Loucy (cell line): Measurements from ENCODE around the gene TRAPPC2L.

Source experiments
- H2AFZ ChIP-seq: fragments of 200-600 bp; sonication (generic); 2 replicates; pipeline ENCODE4 v1.6.0; 2016; ENCODE audit warnings: antibody characterized with exemption, mild to moderate bottlenecking, low read length, moderate library complexity
- H3F3A ChIP-seq: fragments of 200-600 bp; 2 replicates; pipeline ENCODE4 v1.6.0; 2016; ENCODE audit warnings: antibody characterized with exemption, low read depth, mild to moderate bottlenecking
- H3K27me3 ChIP-seq: fragments of 200-600 bp; sonication (generic); 2 replicates; pipeline ENCODE4 v1.6.1; 2014; ENCODE audit warnings: low read length, mild to moderate bottlenecking; ENCODE audit not compliant: insufficient read depth, poor library complexity, severe bottlenecking
- H3K36me3 ChIP-seq: fragments of 200-600 bp; sonication (generic); 2 replicates; pipeline ENCODE4 v1.6.1; 2016; ENCODE audit warnings: low read length; ENCODE audit not compliant: insufficient read depth
- H3K4me1 ChIP-seq: fragments of 200-600 bp; sonication (generic); 2 replicates; pipeline ENCODE4 v1.5.1; 2014; ENCODE audit warnings: low read length, mild to moderate bottlenecking; ENCODE audit not compliant: insufficient read depth, poor library complexity, severe bottlenecking
- H3K4me2 ChIP-seq: fragments of 200-600 bp; sonication (generic); 2 replicates; pipeline ENCODE4 v1.6.0; 2014; ENCODE audit warnings: antibody characterized with exemption, low read length, low read depth, mild to moderate bottlenecking; ENCODE audit not compliant: poor library complexity, severe bottlenecking
- H3K4me3 ChIP-seq: fragments of 200-600 bp; sonication (generic); 2 replicates; pipeline ENCODE4 v1.5.1; 2014; ENCODE audit warnings: low read length, mild to moderate bottlenecking, mixed read lengths; ENCODE audit not compliant: poor library complexity, severe bottlenecking
- H3K79me2 ChIP-seq: fragments of 200-600 bp; sonication (generic); 2 replicates; pipeline ENCODE4 v1.6.1; 2014; ENCODE audit warnings: low read length; ENCODE audit not compliant: insufficient read depth
- H3K9ac ChIP-seq: fragments of 200-600 bp; sonication (generic); 2 replicates; pipeline ENCODE4 v1.6.0; 2014; ENCODE audit warnings: mild to moderate bottlenecking, low read depth, low read length, moderate library complexity; ENCODE audit not compliant: poor library complexity, severe bottlenecking
- H3K9me2 ChIP-seq: fragments of 200-600 bp; sonication (generic); replicated peaks from 2 replicates; pipeline ENCODE4 v1.6.1; 2016; ENCODE audit warnings: low read depth, low read length, mixed read lengths
- H3K9me3 ChIP-seq: fragments of 200-600 bp; sonication (generic); 2 replicates; pipeline ENCODE4 v1.6.1; 2014; ENCODE audit warnings: mild to moderate bottlenecking, antibody characterized with exemption, low read length, low read depth; ENCODE audit not compliant: insufficient read depth
- H4K20me1 ChIP-seq: fragments of 200-600 bp; sonication (generic); 2 replicates; pipeline ENCODE4 v1.6.0; 2014; ENCODE audit warnings: antibody characterized with exemption, low read length, mild to moderate bottlenecking; ENCODE audit not compliant: insufficient read depth, poor library complexity, severe bottlenecking
- EZH2phosphoT487 ChIP-seq: fragments of 200-600 bp; IDR thresholded peaks from 2 replicates; pipeline ENCODE4 v1.6.1; 2018; ENCODE audit warnings: antibody characterized with exemption, mild to moderate bottlenecking, moderate library complexity, borderline replicate concordance
- TF ChIP-seq, protein P1 (sequence below): fragments of 200-600 bp; sonication (generic); conservative IDR thresholded peaks from 2 replicates; pipeline ENCODE4 v1.5.1; 2014; ENCODE audit warnings: mild to moderate bottlenecking, antibody characterized with exemption, low read length

TRAPPC2L gene

DNA sequence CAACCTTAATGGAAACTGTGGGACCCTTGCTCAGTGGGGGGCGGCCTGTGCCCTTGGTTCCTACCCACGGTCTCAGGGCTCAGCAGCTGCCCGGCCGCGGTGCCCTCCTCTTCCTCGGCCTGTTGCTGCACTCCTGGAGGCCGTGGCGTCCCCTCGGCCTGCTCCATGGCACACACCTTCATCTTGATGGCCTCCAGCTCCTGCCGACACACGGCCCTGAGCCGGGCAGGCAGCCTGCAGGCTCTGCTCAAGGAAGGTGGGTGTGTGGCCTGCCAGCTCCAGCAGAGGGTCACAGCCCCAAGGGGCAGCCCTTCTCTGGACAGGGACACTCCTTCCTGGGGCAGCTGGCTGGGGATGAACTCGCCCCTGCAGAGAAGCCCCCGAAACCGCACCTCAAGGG is 8.8 kb downstream of the TRAPPC2L start:
- H3K9me2 ChIP-seq = no peaks in the 10 kb centered on the region
- H3K36me3 ChIP-seq = no peaks in the 10 kb centered on the region
- H2AFZ ChIP-seq = no peak overlapping the region
- H3F3A ChIP-seq = no peaks in the 10 kb centered on the region
- TF ChIP-seq, protein P1, sequence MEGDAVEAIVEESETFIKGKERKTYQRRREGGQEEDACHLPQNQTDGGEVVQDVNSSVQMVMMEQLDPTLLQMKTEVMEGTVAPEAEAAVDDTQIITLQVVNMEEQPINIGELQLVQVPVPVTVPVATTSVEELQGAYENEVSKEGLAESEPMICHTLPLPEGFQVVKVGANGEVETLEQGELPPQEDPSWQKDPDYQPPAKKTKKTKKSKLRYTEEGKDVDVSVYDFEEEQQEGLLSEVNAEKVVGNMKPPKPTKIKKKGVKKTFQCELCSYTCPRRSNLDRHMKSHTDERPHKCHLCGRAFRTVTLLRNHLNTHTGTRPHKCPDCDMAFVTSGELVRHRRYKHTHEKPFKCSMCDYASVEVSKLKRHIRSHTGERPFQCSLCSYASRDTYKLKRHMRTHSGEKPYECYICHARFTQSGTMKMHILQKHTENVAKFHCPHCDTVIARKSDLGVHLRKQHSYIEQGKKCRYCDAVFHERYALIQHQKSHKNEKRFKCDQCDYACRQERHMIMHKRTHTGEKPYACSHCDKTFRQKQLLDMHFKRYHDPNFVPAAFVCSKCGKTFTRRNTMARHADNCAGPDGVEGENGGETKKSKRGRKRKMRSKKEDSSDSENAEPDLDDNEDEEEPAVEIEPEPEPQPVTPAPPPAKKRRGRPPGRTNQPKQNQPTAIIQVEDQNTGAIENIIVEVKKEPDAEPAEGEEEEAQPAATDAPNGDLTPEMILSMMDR = no peak
- no peak for TF ChIP-seq EZH2phosphoT487
- H3K79me2 ChIP-seq = no peaks in the 10 kb centered on the region
- H3K4me3 ChIP-seq = no peak overlapping the region
- H3K9ac ChIP-seq = no peak overlapping the region
- no peaks in the 10 kb centered on the region for H4K20me1 ChIP-seq
- no peaks in the 10 kb centered on the region for H3K4me1 ChIP-seq
- H3K4me2 ChIP-seq = no peak overlapping the region
- no peaks in the 10 kb centered on the region for H3K9me3 ChIP-seq
- H3K27me3 ChIP-seq = no peaks in the 10 kb centered on the region

DNA sequence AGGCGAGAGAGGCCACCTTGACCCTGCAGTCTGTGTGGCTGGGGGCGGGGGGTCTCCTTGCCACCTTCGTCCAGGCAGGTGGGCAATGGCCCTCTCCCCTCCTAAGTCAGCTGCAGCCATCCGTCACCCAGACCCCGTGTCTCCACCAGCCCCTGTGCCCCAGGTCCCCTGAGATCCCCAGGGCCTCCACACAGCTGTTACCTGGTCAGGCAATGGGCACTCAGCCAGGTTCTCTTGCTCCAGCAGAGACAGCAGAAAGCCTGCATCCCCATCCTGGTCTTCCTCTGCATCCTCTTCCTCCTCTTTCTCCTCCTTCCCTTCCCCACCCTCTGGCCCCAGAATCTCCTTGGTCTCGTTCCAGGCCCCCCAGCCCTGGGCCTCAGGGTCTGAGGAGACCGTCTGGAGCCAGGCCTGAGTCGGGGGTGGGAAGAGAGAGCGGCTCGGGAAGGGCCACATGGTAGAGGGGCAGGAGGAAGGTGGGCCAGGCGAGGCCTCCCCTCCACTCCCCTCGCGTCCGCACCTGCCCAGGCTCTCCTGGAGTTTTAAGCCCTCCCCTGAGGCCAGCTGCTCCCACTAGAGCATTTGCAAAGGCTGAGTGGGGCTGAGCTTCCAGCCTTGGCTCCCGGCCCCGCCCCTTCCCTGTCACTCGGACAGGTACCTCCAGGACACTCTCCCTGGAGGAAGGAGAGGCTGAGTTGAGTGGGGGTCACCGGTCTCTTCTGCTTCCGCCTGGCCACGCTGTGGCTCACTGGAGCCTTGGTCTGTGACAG is 9.4 kb downstream of the TRAPPC2L start, which contains the start of gene PABPN1L:
PABPN1L (minus strand) TSS at position 510 of the 770 bp plus-strand sequence; CDS start at position 456, 54 bp downstream.
- no peaks in the 10 kb centered on the region for H3K79me2 ChIP-seq
- no peak within 1 kb of the TSS for H3K9ac ChIP-seq
- no peaks in the 10 kb centered on the region for H4K20me1 ChIP-seq
- TF ChIP-seq, protein P1 = no peak
- no peak for TF ChIP-seq EZH2phosphoT487
- no peaks in the 10 kb centered on the region for H3K9me3 ChIP-seq
- no peaks in the 10 kb centered on the region for H3K36me3 ChIP-seq
- no peak within 1 kb of the TSS for H3K4me2 ChIP-seq
- H3K27me3 ChIP-seq = no peaks in the 10 kb centered on the region
- no peak within 1 kb of the TSS for H2AFZ ChIP-seq
- H3K9me2 ChIP-seq = no peaks in the 10 kb centered on the region
- H3K4me1 ChIP-seq = no peaks in the 10 kb centered on the region
- no peak within 1 kb of the TSS for H3K4me3 ChIP-seq
- H3F3A ChIP-seq = no peaks in the 10 kb centered on the region

DNA sequence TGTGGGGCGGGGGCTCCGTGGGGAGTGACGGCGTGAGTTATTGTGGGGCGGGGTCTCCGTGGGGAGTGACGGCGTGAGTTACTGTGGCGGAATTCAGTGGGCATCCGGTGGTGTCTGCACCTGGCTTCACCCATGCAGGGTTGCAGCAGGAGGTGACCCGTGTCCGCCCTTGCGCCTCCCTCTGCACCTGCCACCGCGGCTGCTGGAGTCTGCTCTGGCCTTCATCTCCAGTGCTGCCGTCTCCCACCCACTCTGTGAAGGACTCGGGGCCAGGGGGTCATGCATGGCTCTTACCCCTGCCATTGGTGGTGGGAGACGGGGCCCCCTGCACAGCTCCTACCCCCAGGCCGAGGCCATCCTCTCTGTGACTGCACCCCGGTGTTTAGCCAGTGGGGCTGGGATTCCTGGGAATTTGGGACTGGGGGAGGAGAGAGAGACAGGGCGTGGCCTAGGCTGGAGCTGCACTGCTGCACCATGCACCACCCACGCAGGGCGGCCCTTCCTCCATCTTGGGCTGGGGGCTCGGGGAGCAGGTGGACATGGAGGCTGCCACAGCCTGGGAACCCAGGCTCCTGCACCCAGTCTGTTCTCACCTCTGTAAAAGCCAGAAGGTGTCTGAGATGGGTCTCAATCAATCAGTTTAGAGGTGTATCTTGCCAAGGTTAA is 10.8 kb downstream of the TRAPPC2L start:
- H3K9me2 ChIP-seq = no peaks in the 10 kb centered on the region
- H3K4me2 ChIP-seq = no peak overlapping the region
- no peaks in the 10 kb centered on the region for H3K4me1 ChIP-seq
- no peaks in the 10 kb centered on the region for H3K27me3 ChIP-seq
- H3K4me3 ChIP-seq = no peak overlapping the region
- no peak for TF ChIP-seq EZH2phosphoT487
- TF ChIP-seq, protein P1 = no peak
- no peak overlapping the region for H2AFZ ChIP-seq
- H4K20me1 ChIP-seq = no peaks in the 10 kb centered on the region
- H3K9ac ChIP-seq = no peak overlapping the region
- H3F3A ChIP-seq = no peaks in the 10 kb centered on the region
- no peaks in the 10 kb centered on the region for H3K9me3 ChIP-seq
- no peaks in the 10 kb centered on the region for H3K79me2 ChIP-seq
- no peaks in the 10 kb centered on the region for H3K36me3 ChIP-seq
